HG03097 (cell line): ENCODE data around the gene DDX18.
"Not testable (repeated sequence)": the region's sequence is repeated elsewhere in the genome, so short reads cannot be mapped to it uniquely, and the experiment has no call there.

Source experiments
- ATAC-seq: cut with Tn5 transposase; IDR thresholded peaks from one replicate; pipeline ENCODE4 v1.9.1; 2021; ENCODE audit not compliant: unreplicated experiment, low FRiP score

DDX18 gene

GRCh38 chr2:117814417-117815264 lies at the start of gene DDX18:
Gene DDX18, plus strand, starts transcription at chr2:117814691. Its CDS starts 87 bp downstream, at chr2:117814778.
- peak; percentile 97 for ATAC-seq

- ATAC-seq: no peak
These were observed 43.8 kb upstream of the DDX18 start for GRCh38 chr2:117770730-117771129.

- ATAC-seq: no peak
These were observed 42.4 kb upstream of the DDX18 start for GRCh38 chr2:117771969-117772630.

GRCh38 chr2:117774716-117775115 lies 39.8 kb upstream of the DDX18 start:
- no peak for ATAC-seq

GRCh38 chr2:117775703-117776219 lies 38.7 kb upstream of the DDX18 start:
- ATAC-seq: no peak

GRCh38 chr2:117776888-117777287 lies 37.6 kb upstream of the DDX18 start:
- ATAC-seq: no peak

- peak; percentile 63 for ATAC-seq
These were observed 28.8 kb upstream of the DDX18 start for GRCh38 chr2:117785740-117786139.

GRCh38 chr2:117786520-117786919 lies 28.0 kb upstream of the DDX18 start:
- ATAC-seq: no peak

GRCh38 chr2:117789505-117789904 lies 25.0 kb upstream of the DDX18 start:
- ATAC-seq: no peak

GRCh38 chr2:117794668-117795067 lies 19.8 kb upstream of the DDX18 start:
- ATAC-seq: no peak

GRCh38 chr2:117801826-117802225 lies 12.7 kb upstream of the DDX18 start:
- ATAC-seq: no peak

GRCh38 chr2:117803644-117804325 lies 10.7 kb upstream of the DDX18 start:
- ATAC-seq: not testable (repeated sequence)

GRCh38 chr2:117812443-117812842 lies 2.0 kb upstream of the DDX18 start:
- no peak for ATAC-seq

- no peak for ATAC-seq
These were observed 1.5 kb downstream of the DDX18 start for GRCh38 chr2:117815946-117816345.

- ATAC-seq: no peak
These were observed 4.4 kb downstream of the DDX18 start for GRCh38 chr2:117818921-117819320.

- no peak for ATAC-seq
These were observed 6.0 kb downstream of the DDX18 start for GRCh38 chr2:117820444-117820843.

- ATAC-seq: no peak
These were observed 10.9 kb downstream of the DDX18 start for GRCh38 chr2:117825437-117825836.

- not testable (repeated sequence) for ATAC-seq
These were observed 13.0 kb downstream of the DDX18 start for GRCh38 chr2:117827464-117827863.

GRCh38 chr2:117828870-117829269 lies 14.4 kb downstream of the DDX18 start:
- ATAC-seq: no peak

- no peak for ATAC-seq
These were observed 17.8 kb downstream of the DDX18 start for GRCh38 chr2:117832332-117832731.
